OCI-LY7 (cell line): ENCODE measurements around the gene KCNG1. TPM values are rescaled to one million over a fixed set of nuclear protein-coding genes. Genes with fewer than 3 reads are reported as not detected.
"Not testable (repeated sequence)": the region's sequence is repeated elsewhere in the genome, so short reads cannot be mapped to it uniquely, and the experiment has no call there.

Source experiments
- BruUV-seq: library from RNA; stranded (reverse); fragments of 400-500 nt; replicated peaks from 2 replicates; lab custom pipeline; 2021; lab: Mats Ljungman, UMichigan
- CTCF ChIA-PET: fragments of 300-600 bp; sonication (Branson Sonifier 250); formaldehyde crosslinking; loops from one replicate; lab custom pipeline; 2022; ENCODE audit warnings: antibody characterized with exemption; ENCODE audit not compliant: unreplicated experiment; lab: Charles Lee
- POLR2A ChIA-PET: fragments of 300-600 bp; sonication (Branson Sonifier 250); formaldehyde crosslinking; loops from one replicate; lab custom pipeline; 2022; ENCODE audit warnings: antibody characterized with exemption; lab: Charles Lee
- DNase-seq: peaks from one replicate; pipeline ENCODE4 v3.0.0-alpha.2; 2015; ENCODE audit warnings: low spot score
- H2AFZ ChIP-seq: fragments of 200-600 bp; sonication (generic), shearing (Covaris generic); 2 replicates; pipeline ENCODE4 v1.6.1; 2014; ENCODE audit warnings: mild to moderate bottlenecking, antibody characterized with exemption, low read length, moderate library complexity
- H3K27ac ChIP-seq: fragments of 200-600 bp; sonication (generic); 2 replicates; pipeline ENCODE4 v1.5.1; 2014; ENCODE audit warnings: mixed run types, low read depth, mild to moderate bottlenecking, moderate library complexity, low read length, inconsistent platforms; ENCODE audit not compliant: poor library complexity, severe bottlenecking
- H3K36me3 ChIP-seq: fragments of 200-600 bp; sonication (generic); 2 replicates; pipeline ENCODE4 v1.6.1; 2014; ENCODE audit warnings: mild to moderate bottlenecking, antibody characterized with exemption, low read length, moderate library complexity, mixed read lengths; ENCODE audit not compliant: insufficient read depth
- H3K4me1 ChIP-seq: fragments of 200-600 bp; sonication (generic); 2 replicates; pipeline ENCODE4 v1.5.1; 2014; ENCODE audit warnings: mild to moderate bottlenecking, low read length; ENCODE audit not compliant: insufficient read depth, poor library complexity, severe bottlenecking
- H3K4me2 ChIP-seq: fragments of 200-600 bp; sonication (generic); 2 replicates; pipeline ENCODE4 v1.6.1; 2014; ENCODE audit warnings: mild to moderate bottlenecking, low read length
- H3K4me3 ChIP-seq: fragments of 200-600 bp; sonication (generic); 2 replicates; pipeline ENCODE4 v1.5.1; 2014; ENCODE audit warnings: mild to moderate bottlenecking, low read depth, low read length; ENCODE audit not compliant: poor library complexity, severe bottlenecking
- H3K79me2 ChIP-seq: fragments of 200-600 bp; sonication (generic); 2 replicates; pipeline ENCODE4 v1.6.1; 2016; ENCODE audit warnings: low read depth, mild to moderate bottlenecking, low read length, moderate library complexity, mixed read lengths; ENCODE audit not compliant: insufficient read depth
- H3K9me2 ChIP-seq: fragments of 200-600 bp; sonication (generic); 2 replicates; pipeline ENCODE4 v1.6.1; 2016; ENCODE audit warnings: mild to moderate bottlenecking, low read length, mixed read lengths; ENCODE audit not compliant: insufficient read depth
- H3K9me3 ChIP-seq: fragments of 200-600 bp; sonication (generic); 2 replicates; pipeline ENCODE4 v1.6.1; 2014; ENCODE audit warnings: mild to moderate bottlenecking, mixed run types, low read length, mixed read lengths
- H4K20me1 ChIP-seq: fragments of 200-600 bp; sonication (generic); 2 replicates; pipeline ENCODE4 v1.6.1; 2014; ENCODE audit warnings: mild to moderate bottlenecking, antibody characterized with exemption, low read length, moderate library complexity, mixed read lengths; ENCODE audit not compliant: insufficient read depth
- EZH2phosphoT487 ChIP-seq: fragments of 200-600 bp; sonication (generic); IDR thresholded peaks from 2 replicates; pipeline ENCODE4 v1.6.1; 2018; ENCODE audit warnings: low read depth, borderline replicate concordance, mild to moderate bottlenecking, mixed run types, antibody characterized with exemption, low read length, moderate library complexity, mixed read lengths
- intact Hi-C: fragments of 100-400 bp; cut with micrococcal nuclease; formaldehyde crosslinking; loops from one replicate; pipeline ENCODE4 v1.10.0; 2022; ENCODE audit not compliant: unreplicated experiment
- total RNA-seq, 2 experiments: library from RNA; depleted of rRNA in 1 of 2; stranded (reverse); fragments of >200 nt in 1 of 2; shearing (Covaris generic) in 1 of 2; gene quantifications; 2 replicates each; pipeline ENCODE4 v1.2.3, GENCODE V29; 2014 to 2022
- TF ChIP-seq, protein P1 (sequence below): fragments of 200-600 bp; sonication (generic); conservative IDR thresholded peaks from 2 replicates; pipeline ENCODE4 v1.5.1; 2014; ENCODE audit warnings: mild to moderate bottlenecking, antibody characterized with exemption, low read length, moderate library complexity, mixed read lengths

KCNG1 gene
- total RNA-seq, 2 experiments from 2014 or later, result not detected

DNA sequence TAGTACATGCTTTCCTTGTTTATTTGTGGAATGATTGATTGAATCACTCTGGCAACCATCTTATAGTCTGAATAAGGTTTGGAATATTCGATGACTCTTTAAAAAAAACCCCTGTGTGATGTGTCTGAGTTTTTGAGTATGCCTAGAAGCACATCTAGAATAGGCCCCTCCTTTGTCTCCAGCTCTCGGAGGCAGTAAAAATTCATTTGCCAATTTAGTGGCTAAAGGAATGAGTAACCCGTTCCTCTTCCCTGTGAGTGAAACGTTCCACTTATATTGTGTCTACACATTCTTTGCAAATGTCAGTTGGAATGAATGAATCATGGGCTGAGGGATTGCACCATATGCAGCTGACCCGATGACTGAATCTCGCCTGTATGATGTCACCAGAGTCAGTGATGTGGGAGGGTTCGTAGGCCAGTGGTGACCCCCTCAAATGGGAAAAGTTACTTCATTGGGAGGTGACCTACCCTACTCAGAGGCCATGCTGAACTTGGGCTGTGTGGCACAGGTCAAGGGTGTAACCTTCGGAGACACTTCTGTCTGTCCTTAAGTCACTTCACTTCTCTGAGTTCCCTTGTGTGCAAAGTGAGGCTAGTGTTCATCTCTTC, 42.7 kb downstream of the KCNG1 start:
- no TSS peak for BruUV-seq
- Histone ChIP-seq H2AFZ (no peak overlapping the region), H3K4me2 (no peak overlapping the region), H3K36me3 (no peaks in the 10 kb centered on the region), H3K27ac (no peak overlapping the region), H3K4me1 (no peaks in the 10 kb centered on the region), H3K79me2 (no peaks in the 10 kb centered on the region), H3K4me3 (no peak overlapping the region), H3K9me2 (no peaks in the 10 kb centered on the region), H4K20me1 (no peaks in the 10 kb centered on the region), H3K9me3 (no peaks in the 10 kb centered on the region)
- intact Hi-C loops, result no loop called here
- TF ChIP-seq, protein P1, sequence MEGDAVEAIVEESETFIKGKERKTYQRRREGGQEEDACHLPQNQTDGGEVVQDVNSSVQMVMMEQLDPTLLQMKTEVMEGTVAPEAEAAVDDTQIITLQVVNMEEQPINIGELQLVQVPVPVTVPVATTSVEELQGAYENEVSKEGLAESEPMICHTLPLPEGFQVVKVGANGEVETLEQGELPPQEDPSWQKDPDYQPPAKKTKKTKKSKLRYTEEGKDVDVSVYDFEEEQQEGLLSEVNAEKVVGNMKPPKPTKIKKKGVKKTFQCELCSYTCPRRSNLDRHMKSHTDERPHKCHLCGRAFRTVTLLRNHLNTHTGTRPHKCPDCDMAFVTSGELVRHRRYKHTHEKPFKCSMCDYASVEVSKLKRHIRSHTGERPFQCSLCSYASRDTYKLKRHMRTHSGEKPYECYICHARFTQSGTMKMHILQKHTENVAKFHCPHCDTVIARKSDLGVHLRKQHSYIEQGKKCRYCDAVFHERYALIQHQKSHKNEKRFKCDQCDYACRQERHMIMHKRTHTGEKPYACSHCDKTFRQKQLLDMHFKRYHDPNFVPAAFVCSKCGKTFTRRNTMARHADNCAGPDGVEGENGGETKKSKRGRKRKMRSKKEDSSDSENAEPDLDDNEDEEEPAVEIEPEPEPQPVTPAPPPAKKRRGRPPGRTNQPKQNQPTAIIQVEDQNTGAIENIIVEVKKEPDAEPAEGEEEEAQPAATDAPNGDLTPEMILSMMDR, result no peak
- TF ChIP-seq EZH2phosphoT487, result no peak
- no peak for DNase-seq
- POLR2A ChIA-PET, result no interaction called here
- CTCF ChIA-PET, result no interaction called here

GRCh38 chr20:50978533-50978932, 44.4 kb downstream of the KCNG1 start:
- intact Hi-C loops, H3K36me3 ChIP-seq, H2AFZ ChIP-seq, H3K4me2 ChIP-seq, H3K79me2 ChIP-seq, H3K27ac ChIP-seq, POLR2A ChIA-PET, H3K9me2 ChIP-seq, H3K9me3 ChIP-seq, H3K4me3 ChIP-seq, CTCF ChIA-PET, H3K4me1 ChIP-seq, H4K20me1 ChIP-seq, BruUV-seq, DNase-seq: not testable (repeated sequence)

- ChIA-PET CTCF (no interaction called here), POLR2A (no interaction called here)
- H3K4me2 ChIP-seq, result no peak overlapping the region
- H3K9me3 ChIP-seq, result no peaks in the 10 kb centered on the region
- H3K9me2 ChIP-seq, result no peaks in the 10 kb centered on the region
- no peak overlapping the region for H3K4me3 ChIP-seq
- H3K4me1 ChIP-seq, result no peaks in the 10 kb centered on the region
- H3K27ac ChIP-seq, result no peak overlapping the region
- no peaks in the 10 kb centered on the region for H3K79me2 ChIP-seq
- H4K20me1 ChIP-seq, result no peaks in the 10 kb centered on the region
- no peaks in the 10 kb centered on the region for H3K36me3 ChIP-seq
- TF ChIP-seq EZH2phosphoT487, result no peak
- TF ChIP-seq, protein P1, result no peak
- no peak for DNase-seq
- BruUV-seq, result no TSS peak
- intact Hi-C loops, result no loop called here
- H2AFZ ChIP-seq, result no peak overlapping the region
Observed at GRCh38 chr20:50977066-50978021, 45.6 kb downstream of the KCNG1 start.
